IPS-20b (cell line): ENCODE data around the gene OPN1SW.
A peak's percentile ranks its signal among the peaks of the same experiment; 100 is the strongest.

Experiments used
- H3K27ac ChIP-seq: one replicate; pipeline ENCODE4 v1.5.1; 2013; ENCODE audit warnings: low read length
- H3K27me3 ChIP-seq: 2 replicates; pipeline ENCODE4 v1.6.1; 2013; ENCODE audit warnings: mild to moderate bottlenecking, low read length, inconsistent platforms; ENCODE audit not compliant: insufficient read depth
- H3K36me3 ChIP-seq: 2 replicates; pipeline ENCODE4 v1.6.1; 2013; ENCODE audit warnings: low read depth, mild to moderate bottlenecking, inconsistent platforms, low read length, moderate library complexity; ENCODE audit not compliant: insufficient read depth
- H3K4me1 ChIP-seq: 2 replicates; pipeline ENCODE4 v1.6.1; 2013; ENCODE audit warnings: mild to moderate bottlenecking, control low read depth, inconsistent platforms, low read length, moderate library complexity; ENCODE audit not compliant: insufficient read depth
- H3K4me3 ChIP-seq: 2 replicates; pipeline ENCODE4 v1.5.1; 2013; ENCODE audit warnings: mild to moderate bottlenecking, low read length, inconsistent platforms
- H3K9ac ChIP-seq: 2 replicates; pipeline ENCODE4 v1.6.1; 2013; ENCODE audit warnings: low read depth, mild to moderate bottlenecking, inconsistent platforms, low read length, moderate library complexity
- H3K9me3 ChIP-seq: 2 replicates; pipeline ENCODE4 v1.6.1; 2013; ENCODE audit warnings: mild to moderate bottlenecking, low read depth, low read length, inconsistent platforms; ENCODE audit not compliant: insufficient read depth

OPN1SW gene

GRCh38 chr7:128755075-128755818, 20.3 kb downstream of the OPN1SW start:
- Histone ChIP-seq H3K36me3 (peaks cover 97% of the 10 kb centered on the region), H3K9me3 (no peaks in the 10 kb centered on the region), H3K4me3 (no peak overlapping the region), H3K9ac (no peak overlapping the region), H3K27ac (no peak overlapping the region), H3K4me1 (no peaks in the 10 kb centered on the region), H3K27me3 (no peaks in the 10 kb centered on the region)

- Histone ChIP-seq H3K4me3 (no peak overlapping the region), H3K9me3 (no peaks in the 10 kb centered on the region), H3K36me3 (peaks cover 97% of the 10 kb centered on the region), H3K27me3 (no peaks in the 10 kb centered on the region), H3K27ac (no peak overlapping the region), H3K9ac (no peak overlapping the region), H3K4me1 (no peaks in the 10 kb centered on the region)
Measured at GRCh38 chr7:128752251-128752650, 23.3 kb downstream of the OPN1SW start.

- no peaks in the 10 kb centered on the region for H3K4me1 ChIP-seq
- no peaks in the 10 kb centered on the region for H3K9me3 ChIP-seq
- no peak overlapping the region for H3K4me3 ChIP-seq
- peaks cover 49% of the 10 kb centered on the region for H3K36me3 ChIP-seq
- no peak overlapping the region for H3K9ac ChIP-seq
- H3K27me3 ChIP-seq, result no peaks in the 10 kb centered on the region
- no peak overlapping the region for H3K27ac ChIP-seq
Measured at GRCh38 chr7:128747327-128748079, 28.1 kb downstream of the OPN1SW start.

GRCh38 chr7:128745706-128746105, 29.9 kb downstream of the OPN1SW start:
- H3K27ac ChIP-seq, result no peak overlapping the region
- H3K9me3 ChIP-seq, result no peaks in the 10 kb centered on the region
- no peak overlapping the region for H3K9ac ChIP-seq
- no peaks in the 10 kb centered on the region for H3K27me3 ChIP-seq
- H3K36me3 ChIP-seq, result peaks cover 34% of the 10 kb centered on the region
- no peaks in the 10 kb centered on the region; the same call in 1 of the 2 replicates for H3K4me1 ChIP-seq
- H3K4me3 ChIP-seq, result no peak overlapping the region

GRCh38 chr7:128744366-128744905, 31.2 kb downstream of the OPN1SW start:
- Histone ChIP-seq H3K36me3 (peaks cover 21% of the 10 kb centered on the region), H3K27me3 (no peaks in the 10 kb centered on the region), H3K4me3 (no peak overlapping the region), H3K9ac (no peak overlapping the region), H3K9me3 (no peaks in the 10 kb centered on the region), H3K4me1 (peaks cover 4% of the 10 kb centered on the region), H3K27ac (no peak overlapping the region)

GRCh38 chr7:128743112-128743772, 32.4 kb downstream of the OPN1SW start:
- H3K4me1 ChIP-seq, result peaks cover 4% of the 10 kb centered on the region
- H3K27ac ChIP-seq, result no peak overlapping the region
- H3K9ac ChIP-seq, result no peak overlapping the region
- no peaks in the 10 kb centered on the region for H3K27me3 ChIP-seq
- no peaks in the 10 kb centered on the region for H3K9me3 ChIP-seq
- no peak overlapping the region for H3K4me3 ChIP-seq
- peaks cover 9% of the 10 kb centered on the region; the same call in 1 of the 2 replicates for H3K36me3 ChIP-seq

- Histone ChIP-seq H3K36me3 (no peaks in the 10 kb centered on the region), H3K27me3 (no peaks in the 10 kb centered on the region), H3K9me3 (no peaks in the 10 kb centered on the region), H3K4me1 (peaks cover 4% of the 10 kb centered on the region), H3K4me3 (no peak overlapping the region), H3K9ac (no peak overlapping the region), H3K27ac (no peak overlapping the region)
Measured at GRCh38 chr7:128742206-128742605, 33.4 kb downstream of the OPN1SW start.

- H3K4me1 ChIP-seq, result peaks cover 4% of the 10 kb centered on the region
- no peaks in the 10 kb centered on the region for H3K9me3 ChIP-seq
- H3K27ac ChIP-seq, result no peak overlapping the region
- 0 out of 2 replicates have a peak overlapping the region, but pooled peaks have one; percentile 94 for H3K4me3 ChIP-seq
- H3K9ac ChIP-seq, result no peak overlapping the region
- no peaks in the 10 kb centered on the region for H3K27me3 ChIP-seq
- H3K36me3 ChIP-seq, result no peaks in the 10 kb centered on the region
Measured at GRCh38 chr7:128741491-128741890, 34.1 kb downstream of the OPN1SW start.

- no peaks in the 10 kb centered on the region for H3K27me3 ChIP-seq
- no peaks in the 10 kb centered on the region for H3K36me3 ChIP-seq
- H3K9me3 ChIP-seq, result no peaks in the 10 kb centered on the region
- H3K9ac ChIP-seq, result 0 out of 2 replicates have a peak overlapping the region, but pooled peaks have one; percentile 88
- H3K4me3 ChIP-seq, result peak overlapping the region; percentile 94
- H3K27ac ChIP-seq, result no peak overlapping the region
- peaks cover 4% of the 10 kb centered on the region for H3K4me1 ChIP-seq
Measured at GRCh38 chr7:128740996-128741395, 34.6 kb downstream of the OPN1SW start.

- Histone ChIP-seq H3K4me1 (peaks cover 4% of the 10 kb centered on the region), H3K4me3 (peak overlapping the region; percentile 94), H3K27ac (peak overlapping the region; percentile 76), H3K9ac (peak overlapping the region; percentile 88), H3K27me3 (no peaks in the 10 kb centered on the region), H3K9me3 (no peaks in the 10 kb centered on the region), H3K36me3 (no peaks in the 10 kb centered on the region)
Measured at GRCh38 chr7:128739990-128740682, 35.5 kb downstream of the OPN1SW start.
